Measurements from ENCODE around the gene TNFRSF18.
A peak's percentile ranks its signal among the peaks of the same experiment; 100 is the strongest.
"Not testable (repeated sequence)": the region's sequence is repeated elsewhere in the genome, so short reads cannot be mapped to it uniquely, and the experiment has no call there.

Gene TNFRSF18

GRCh38 chr1:1206376-1206965 lies at the start of gene TNFRSF18:
Gene TNFRSF18, minus strand, starts transcription at chr1:1206592. Its CDS starts 21 bp downstream, at chr1:1206571.
- no peak for DNase-seq (ENCODE audit: low read depth in 3 of 3)

DNA sequence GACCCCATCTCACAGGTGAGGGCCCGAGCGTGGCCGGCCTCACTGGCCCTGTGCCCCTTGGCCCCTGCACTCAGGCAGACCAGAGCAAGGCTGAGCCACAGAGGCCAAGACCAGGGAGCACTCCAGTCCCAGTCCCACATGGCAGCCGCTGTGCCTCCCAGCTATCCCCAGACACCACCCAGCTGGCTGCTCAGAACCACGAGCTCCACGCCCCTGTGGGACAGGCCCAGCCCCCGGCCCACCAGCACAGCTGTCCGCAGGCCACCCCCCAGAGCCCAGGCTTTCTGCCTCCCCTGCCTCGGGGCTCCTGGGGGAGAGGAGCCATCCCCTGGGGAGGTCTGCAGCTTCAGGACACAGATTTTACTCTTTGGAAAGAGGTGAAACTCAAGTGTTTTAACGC lies 49.2 kb upstream of the TNFRSF18 start:
- no peak for DNase-seq (ENCODE audit: low read depth in 3 of 3)

GRCh38 chr1:1255078-1255477 lies 48.7 kb upstream of the TNFRSF18 start:
- DNase-seq (ENCODE audit: low read depth in 3 of 3) = no peak

- DNase-seq (ENCODE audit: low read depth in 3 of 3) = no peak
These were observed 48.2 kb upstream of the TNFRSF18 start for GRCh38 chr1:1254667-1254998.

- DNase-seq (ENCODE audit: low read depth in 3 of 3) = no peak
These were observed 47.7 kb upstream of the TNFRSF18 start for GRCh38 chr1:1253972-1254666.

- DNase-seq (ENCODE audit: low read depth in 3 of 3) = no peak
These were observed 46.9 kb upstream of the TNFRSF18 start for GRCh38 chr1:1253314-1253713.

DNA sequence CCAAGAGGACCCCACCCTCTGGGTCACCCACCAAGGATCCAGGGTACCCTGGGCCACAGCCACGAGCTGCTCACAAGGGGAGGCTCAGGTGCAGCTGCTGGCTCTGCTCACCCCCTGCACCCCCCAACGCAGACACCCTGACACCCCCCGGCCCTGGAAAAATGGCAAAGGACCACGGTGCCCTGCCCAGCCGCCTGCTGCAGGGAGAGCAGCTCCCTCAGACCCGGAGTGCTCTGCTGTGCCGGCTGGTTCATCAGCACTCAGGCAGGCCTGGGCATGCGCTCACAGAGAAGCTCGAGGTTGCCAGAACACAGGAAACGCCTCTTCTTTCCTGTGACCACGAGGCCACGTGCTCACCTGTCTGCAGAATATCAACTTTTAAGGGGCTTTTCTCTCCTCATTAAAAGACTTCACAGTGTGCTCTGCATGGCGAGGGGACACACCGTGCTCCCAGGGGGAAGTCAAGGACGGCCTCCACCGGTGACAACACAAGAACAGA lies 44.4 kb upstream of the TNFRSF18 start:
- peak; percentile 29 to 56 (median 46) for DNase-seq (ENCODE audit: low read depth in 3 of 3)

GRCh38 chr1:1248009-1248913 lies 41.9 kb upstream of the TNFRSF18 start:
- DNase-seq (ENCODE audit: low read depth in 3 of 3) = not testable (repeated sequence)

- DNase-seq (ENCODE audit: low read depth in 3 of 3) = no peak
These were observed 41.0 kb upstream of the TNFRSF18 start for GRCh38 chr1:1247341-1247913.

GRCh38 chr1:1246577-1247340 lies 40.4 kb upstream of the TNFRSF18 start, which contains the start of gene C1QTNF12:
Gene C1QTNF12, minus strand, starts transcription at chr1:1246722. Its CDS starts 32 bp downstream, at chr1:1246690.
- no peak for DNase-seq (ENCODE audit: low read depth in 3 of 3)

DNA sequence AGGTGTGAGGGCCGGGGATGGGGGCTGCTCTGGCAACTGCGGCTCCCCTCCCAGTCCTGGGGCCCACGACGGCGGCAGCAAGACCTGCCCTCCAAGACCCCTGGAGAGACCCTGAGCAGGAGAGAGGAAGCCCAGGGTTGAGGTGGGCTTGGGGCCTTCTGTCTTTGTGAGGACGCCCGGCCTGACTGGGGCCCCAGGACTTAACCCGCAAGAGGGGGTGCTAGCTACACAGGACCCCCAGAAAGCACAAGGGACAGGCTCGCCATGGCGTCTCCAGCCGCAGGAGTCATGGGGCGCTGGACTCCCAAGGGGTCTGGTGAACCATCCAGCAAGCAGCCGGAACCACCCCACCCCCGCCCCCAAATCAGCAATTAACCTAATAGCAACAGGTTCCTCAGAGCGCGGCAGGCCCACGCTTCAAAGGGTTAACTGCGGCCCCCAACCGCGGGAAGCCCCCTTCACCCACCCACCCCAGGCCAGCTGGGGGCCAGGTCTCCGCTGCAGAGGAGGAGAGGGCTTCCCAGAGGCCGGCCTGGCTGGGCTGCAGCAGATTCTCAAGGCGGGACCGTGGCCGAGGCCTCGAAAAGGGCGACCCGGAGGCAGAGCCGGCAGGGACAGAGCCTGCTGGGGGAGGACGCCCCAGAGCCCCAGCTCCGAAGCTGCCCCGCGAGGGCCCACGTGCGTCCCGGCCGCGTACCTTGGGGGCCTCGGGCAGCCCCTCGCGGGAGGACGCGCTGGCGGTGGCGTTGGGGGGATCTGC lies 39.6 kb upstream of the TNFRSF18 start:
- DNase-seq (ENCODE audit: low read depth in 3 of 3) = no peak

DNA sequence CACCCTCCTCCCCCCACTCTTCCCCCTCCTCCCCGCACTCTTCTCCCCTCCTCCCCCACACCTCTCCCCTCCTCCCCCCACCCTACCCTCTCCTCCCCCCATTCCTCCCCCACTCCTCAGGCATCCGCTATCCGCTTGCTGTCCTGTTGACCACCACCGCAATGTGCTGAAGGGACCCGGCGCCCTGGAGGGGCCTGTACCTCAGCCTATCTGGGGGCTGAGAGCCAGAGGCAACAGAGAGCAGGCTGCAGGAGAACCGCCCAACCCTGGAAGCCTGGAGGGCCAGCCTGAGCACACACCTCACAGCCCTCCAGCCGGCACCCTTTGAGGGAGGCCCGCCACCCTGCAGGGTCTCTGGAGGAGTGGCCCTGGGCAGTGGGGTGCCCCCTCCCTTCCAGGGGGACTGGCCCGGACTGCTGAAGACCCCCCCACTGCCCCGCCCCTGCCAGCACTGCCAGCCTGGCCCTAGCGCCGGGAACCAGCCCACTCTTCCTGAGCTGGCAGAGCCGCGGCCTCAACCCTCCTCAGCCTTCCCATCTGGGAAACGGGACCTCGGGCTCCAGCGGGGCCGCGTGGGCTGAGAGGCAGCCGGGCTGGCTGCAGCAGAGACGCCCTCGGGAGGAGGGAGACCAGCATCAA lies 38.9 kb upstream of the TNFRSF18 start:
- no peak for DNase-seq (ENCODE audit: low read depth in 3 of 3)

DNA sequence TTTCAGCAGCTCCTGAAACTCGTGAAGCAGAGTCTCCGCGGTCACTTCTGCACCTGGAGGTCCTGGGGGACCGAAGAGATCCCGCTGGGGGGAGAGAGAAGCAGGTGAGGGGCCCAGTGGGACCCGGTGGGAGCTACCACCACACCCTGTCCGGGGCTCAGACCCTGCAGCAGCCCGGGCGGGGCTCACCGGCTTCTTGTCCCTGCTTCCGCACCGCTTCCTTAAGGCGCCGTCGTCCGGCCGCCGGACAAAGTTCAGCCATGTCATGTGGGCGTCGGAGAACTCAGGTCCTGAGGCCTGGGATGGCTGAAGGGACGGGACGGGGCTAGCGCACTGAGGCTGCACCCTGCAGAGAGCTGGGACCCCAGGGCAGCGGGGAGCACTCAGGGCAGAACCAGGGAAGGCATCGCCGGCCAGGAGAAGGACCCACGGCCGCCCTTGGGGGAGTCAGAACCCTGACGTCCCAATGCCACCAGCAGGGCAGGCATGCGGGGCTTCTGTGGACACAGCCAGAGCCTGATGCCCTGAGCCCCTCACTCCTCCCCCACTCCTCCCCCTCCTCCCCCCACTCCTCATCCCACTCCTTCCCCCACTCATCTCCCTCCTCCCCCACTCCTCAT lies 37.9 kb upstream of the TNFRSF18 start:
- DNase-seq (ENCODE audit: low read depth in 3 of 3) = no peak

GRCh38 chr1:1243807-1244191 lies 37.4 kb upstream of the TNFRSF18 start:
- DNase-seq (ENCODE audit: low read depth in 3 of 3) = no peak

GRCh38 chr1:1243266-1243660 lies 36.9 kb upstream of the TNFRSF18 start:
- no peak for DNase-seq (ENCODE audit: low read depth in 3 of 3)

DNA sequence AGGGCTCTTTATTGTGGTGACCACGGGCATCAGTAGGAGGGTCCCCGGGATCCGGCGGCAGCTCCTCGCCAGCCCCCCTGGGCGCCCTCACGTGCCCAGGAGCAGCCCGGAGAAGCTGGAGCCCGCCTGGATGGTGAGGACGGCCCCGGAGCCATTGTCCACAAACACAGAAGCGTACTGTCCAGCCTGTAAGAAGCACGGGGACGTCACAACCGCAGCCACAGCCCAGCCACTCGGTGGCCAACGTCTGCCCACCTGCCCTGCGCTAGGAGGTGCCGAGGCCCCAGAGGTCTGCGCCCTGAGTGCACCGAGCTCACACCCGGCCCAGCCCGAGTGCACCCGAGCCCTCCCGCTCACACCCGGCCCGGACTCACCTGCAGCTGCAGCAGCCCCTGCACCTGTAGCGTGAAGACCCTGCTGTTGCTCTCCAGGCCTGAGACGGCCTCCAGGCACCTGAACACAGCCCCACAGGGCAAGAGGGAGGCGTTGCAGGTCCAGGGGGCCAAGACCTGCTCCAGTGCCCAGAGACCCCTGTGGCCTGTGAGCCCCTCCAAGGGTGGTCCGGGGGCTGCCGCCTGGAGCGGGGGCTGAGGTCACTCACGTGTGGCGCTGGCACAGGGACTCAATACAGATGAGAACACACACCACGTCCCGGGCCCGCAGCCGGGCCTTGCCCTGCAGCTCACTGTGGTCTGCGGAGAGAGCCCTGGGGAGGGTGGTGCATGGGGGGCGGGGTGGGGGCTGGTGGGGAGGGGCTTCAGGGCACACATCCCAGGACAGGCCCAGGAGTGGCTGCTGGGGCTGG lies 36.3 kb upstream of the TNFRSF18 start:
- no peak for DNase-seq (ENCODE audit: low read depth in 3 of 3)

GRCh38 chr1:1241588-1242219 lies 35.3 kb upstream of the TNFRSF18 start:
- DNase-seq (ENCODE audit: low read depth in 3 of 3) = no peak
